ENCODE results near the gene RICTOR.
"Not testable (repeated sequence)": the region's sequence is repeated elsewhere in the genome, so short reads cannot be mapped to it uniquely, and the experiment has no call there.

Gene RICTOR

GRCh38 chr5:39055027-39055767 lies 19.0 kb downstream of the RICTOR start:
- no peak for DNase-seq

GRCh38 chr5:39053189-39053588 lies 21.0 kb downstream of the RICTOR start:
- no peak for DNase-seq

GRCh38 chr5:39052141-39052540 lies 22.1 kb downstream of the RICTOR start:
- DNase-seq, result no peak

- no peak for DNase-seq
Observed at GRCh38 chr5:39049315-39049714, 24.9 kb downstream of the RICTOR start.

GRCh38 chr5:39040875-39041274 lies 33.3 kb downstream of the RICTOR start:
- DNase-seq, result no peak

- DNase-seq, result not testable (repeated sequence)
Observed at GRCh38 chr5:39034493-39034892, 39.7 kb downstream of the RICTOR start.

- no peak for DNase-seq
Observed at GRCh38 chr5:39031041-39031440, 43.2 kb downstream of the RICTOR start.

GRCh38 chr5:39025456-39025855 lies 48.7 kb downstream of the RICTOR start:
- DNase-seq, result no peak

- no peak for DNase-seq
Observed at GRCh38 chr5:39024884-39025283, 49.3 kb downstream of the RICTOR start.

- no peak for DNase-seq
Observed at GRCh38 chr5:39024005-39024404, 50.2 kb downstream of the RICTOR start.

- no peak for DNase-seq
Observed at GRCh38 chr5:39023121-39023520, 51.1 kb downstream of the RICTOR start.

- DNase-seq, result no peak
Observed at GRCh38 chr5:39022151-39022550, 52.0 kb downstream of the RICTOR start.

GRCh38 chr5:39021413-39021812 lies 52.8 kb downstream of the RICTOR start:
- no peak for DNase-seq

GRCh38 chr5:39020458-39020857 lies 53.7 kb downstream of the RICTOR start:
- no peak for DNase-seq

- no peak for DNase-seq
Observed at GRCh38 chr5:39019254-39019653, 54.9 kb downstream of the RICTOR start.

GRCh38 chr5:39017504-39017903 lies 56.7 kb downstream of the RICTOR start:
- DNase-seq, result no peak

- DNase-seq, result no peak
Observed at GRCh38 chr5:39016587-39017275, 57.5 kb downstream of the RICTOR start.

GRCh38 chr5:39015743-39016586 lies 58.2 kb downstream of the RICTOR start:
- no peak for DNase-seq

- no peak for DNase-seq
Observed at GRCh38 chr5:39014561-39014960, 59.6 kb downstream of the RICTOR start.

- no peak for DNase-seq
Observed at GRCh38 chr5:39013938-39014337, 60.3 kb downstream of the RICTOR start.

GRCh38 chr5:39010958-39011357 lies 63.2 kb downstream of the RICTOR start:
- not testable (repeated sequence) for DNase-seq

GRCh38 chr5:39009981-39010380 lies 64.2 kb downstream of the RICTOR start:
- no peak for DNase-seq

- no peak for DNase-seq
Observed at GRCh38 chr5:39009280-39009679, 64.9 kb downstream of the RICTOR start.

GRCh38 chr5:39006650-39007049 lies 67.5 kb downstream of the RICTOR start:
- DNase-seq, result no peak

Measured in stimulated activated CD4-positive, alpha-beta T cell treated with anti-CD3 and anti-CD28 coated beads, Interleukin-2, amount 100 ng/mL, for 48 hours (primary cell).